ENCODE results near the gene CASK. TPM values are rescaled to one million over a fixed set of nuclear protein-coding genes. Genes with fewer than 3 reads are reported as not detected.
A peak's percentile ranks its signal among the peaks of the same experiment; 100 is the strongest.
"Not testable (repeated sequence)": the region's sequence is repeated elsewhere in the genome, so short reads cannot be mapped to it uniquely, and the experiment has no call there.

CASK gene
- total and polyA plus RNA-seq, 7 experiments from 2014 or later = 5.6 to 72.4 (median 43.5) TPM

DNA sequence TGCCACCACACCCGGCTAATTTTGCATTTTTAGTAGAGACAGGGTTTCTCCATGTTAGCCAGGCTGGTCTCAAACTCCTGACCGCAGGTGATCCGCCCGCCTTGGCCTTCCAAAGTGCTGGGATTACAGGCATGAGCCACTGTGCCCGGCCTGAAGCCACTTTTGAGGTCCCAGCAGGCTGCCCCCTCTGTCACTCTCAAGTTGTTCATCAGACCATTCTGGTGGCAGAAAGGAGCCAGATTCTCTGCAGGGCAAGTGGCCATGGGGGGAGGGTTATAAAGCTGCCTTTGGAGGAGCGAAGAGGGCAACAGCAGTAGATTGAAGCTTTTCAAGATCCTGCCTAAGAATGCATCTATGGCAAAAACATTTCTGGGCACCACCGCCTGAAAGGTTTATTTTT, 410.5 kb downstream of the CASK start:
- ATAC-seq; DNase-seq; H3K27ac ChIP-seq (ENCODE audit: low read depth, low read length); H3K9me3 ChIP-seq (ENCODE audit: control insufficient read depth in 2 of 3, low read length in 3 of 3); H3K27me3 Mint-ChIP-seq; POLR2A ChIA-PET; H3K4me1 ChIP-seq (ENCODE audit: control insufficient read depth in 2 of 2, insufficient read depth in 2 of 2, low read length in 2 of 2); intact Hi-C loops (cut with micrococcal nuclease); H3K27me3 ChIP-seq (ENCODE audit: control insufficient read depth in 2 of 2, insufficient read depth in 2 of 2, low read length in 2 of 2); H3K4me3 Mint-ChIP-seq; H3K36me3 Mint-ChIP-seq; H3K9me3 Mint-ChIP-seq; CTCF ChIA-PET; H3K4me3 ChIP-seq (ENCODE audit: low read length); H3K36me3 ChIP-seq (ENCODE audit: control insufficient read depth in 2 of 3, insufficient read depth in 3 of 3, low read length in 3 of 3): not testable (repeated sequence)
- Mint-ChIP-seq H3K27ac (peak overlapping the region in 1 of 9 donors; percentile 87), H3K4me1 (peaks cover 0 to 29% (median 4%) of the 10 kb centered on the region in 7 donors)

DNA sequence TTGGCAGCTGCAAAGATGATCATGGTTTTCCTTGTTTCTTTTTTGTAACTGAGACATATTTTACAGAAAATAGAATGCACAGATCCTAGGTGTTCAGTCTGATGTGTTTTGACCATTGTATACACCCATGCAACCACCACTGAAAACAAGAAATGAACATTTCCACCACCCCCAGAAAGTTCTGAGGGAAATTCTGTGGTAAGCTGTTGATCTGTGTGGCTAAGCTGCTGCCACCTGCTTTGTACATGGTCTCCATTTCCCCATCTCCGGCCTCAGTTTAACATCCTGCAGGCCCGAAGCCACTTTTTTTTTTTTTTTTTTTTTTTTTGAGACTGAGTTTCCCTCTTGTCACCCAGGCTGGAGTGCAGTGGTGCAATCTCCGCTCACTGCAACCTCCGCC, 411.0 kb downstream of the CASK start:
- Mint-ChIP-seq H3K27ac (peak overlapping the region in 3 of 9 donors; percentile 22 to 87 (median 43)), H3K9me3 (no peaks in the 10 kb centered on the region), H3K36me3 (peaks cover 0 to 4% (median 0%) of the 10 kb centered on the region in 5 donors), H3K4me3 (peak overlapping the region in 1 of 10 donors; percentile 58), H3K27me3 (no peaks in the 10 kb centered on the region), H3K4me1 (peaks cover 0 to 26% (median 4%) of the 10 kb centered on the region in 7 donors)
- Histone ChIP-seq H3K27me3 (ENCODE audit: control insufficient read depth in 2 of 2, insufficient read depth in 2 of 2, low read length in 2 of 2) (no peaks in the 10 kb centered on the region), H3K9me3 (ENCODE audit: control insufficient read depth in 2 of 3, low read length in 3 of 3) (no peaks in the 10 kb centered on the region), H3K4me3 (ENCODE audit: low read length) (no peak overlapping the region), H3K36me3 (ENCODE audit: control insufficient read depth in 2 of 3, insufficient read depth in 3 of 3, low read length in 3 of 3) (no peaks in the 10 kb centered on the region), H3K4me1 (ENCODE audit: control insufficient read depth in 2 of 2, insufficient read depth in 2 of 2, low read length in 2 of 2) (peaks cover 0 to 3% of the 10 kb centered on the region in 2 donors), H3K27ac (ENCODE audit: low read depth, low read length) (no peak overlapping the region)
- peak in 1 of 9 donors; percentile 30 for DNase-seq
- CTCF ChIA-PET = no interaction called here
- no peak for ATAC-seq
- POLR2A ChIA-PET = no interaction called here
- intact Hi-C loops (cut with micrococcal nuclease) = no loop called here

DNA sequence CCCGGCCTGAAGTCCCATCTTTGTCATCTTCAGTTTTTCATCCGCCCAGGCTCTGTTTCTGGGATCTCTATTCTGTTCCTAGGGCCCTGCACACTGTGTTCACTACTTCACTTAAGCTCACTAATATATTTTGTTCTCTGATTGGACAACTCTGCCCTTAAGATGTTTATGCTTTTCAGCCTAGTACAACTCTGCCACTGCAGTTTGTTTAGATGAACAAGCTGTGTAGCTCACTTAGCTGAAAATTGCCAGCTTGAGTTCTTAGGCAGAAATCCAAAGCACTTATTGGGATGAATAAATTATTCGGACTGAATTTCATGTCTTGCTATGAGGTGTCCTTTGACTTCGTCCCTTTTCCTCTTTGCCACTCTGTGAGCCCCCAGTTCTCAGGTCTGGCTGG, 415.4 kb downstream of the CASK start:
- Histone ChIP-seq H3K9me3 (ENCODE audit: control insufficient read depth in 2 of 3, low read length in 3 of 3) (no peaks in the 10 kb centered on the region), H3K4me1 (ENCODE audit: control insufficient read depth in 2 of 2, insufficient read depth in 2 of 2, low read length in 2 of 2) (peaks cover 0 to 3% of the 10 kb centered on the region in 2 donors), H3K27ac (ENCODE audit: low read depth, low read length) (no peak overlapping the region), H3K36me3 (ENCODE audit: control insufficient read depth in 2 of 3, insufficient read depth in 3 of 3, low read length in 3 of 3) (no peaks in the 10 kb centered on the region), H3K4me3 (ENCODE audit: low read length) (no peak overlapping the region), H3K27me3 (ENCODE audit: control insufficient read depth in 2 of 2, insufficient read depth in 2 of 2, low read length in 2 of 2) (no peaks in the 10 kb centered on the region)
- no peak overlapping the region for H3K4me3 Mint-ChIP-seq
- H3K9me3 Mint-ChIP-seq = no peaks in the 10 kb centered on the region
- intact Hi-C loops (cut with micrococcal nuclease) = no loop called here
- ChIA-PET CTCF (no interaction called here), POLR2A (no interaction called here)
- peaks cover 0 to 10% (median 0%) of the 10 kb centered on the region in 7 donors for H3K4me1 Mint-ChIP-seq
- DNase-seq (no peak), ATAC-seq (no peak)
- no peaks in the 10 kb centered on the region for H3K27me3 Mint-ChIP-seq
- H3K27ac Mint-ChIP-seq = no peak overlapping the region
- no peaks in the 10 kb centered on the region for H3K36me3 Mint-ChIP-seq

DNA sequence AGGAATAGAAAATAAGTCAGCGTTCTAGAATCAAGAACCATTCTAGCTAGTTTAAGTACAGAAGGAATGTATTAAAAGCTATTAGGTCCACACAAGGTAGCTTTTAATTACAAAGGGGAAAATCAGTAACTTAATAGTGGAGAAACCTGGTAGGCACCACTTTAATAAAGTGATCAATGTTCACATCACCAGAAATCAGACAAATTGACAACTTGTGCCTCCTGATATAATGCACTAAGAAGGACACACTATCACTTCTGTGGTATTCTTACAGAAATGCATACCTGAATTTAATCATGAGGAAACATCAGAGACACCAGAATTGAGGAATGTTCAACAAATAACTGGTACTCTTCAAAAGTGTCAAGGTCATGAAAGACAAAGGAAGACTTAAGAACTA, 421.4 kb downstream of the CASK start:
- Histone ChIP-seq H3K4me1 (ENCODE audit: control insufficient read depth in 2 of 2, insufficient read depth in 2 of 2, low read length in 2 of 2) (no peaks in the 10 kb centered on the region), H3K4me3 (ENCODE audit: low read length) (no peak overlapping the region), H3K27ac (ENCODE audit: low read depth, low read length) (no peak overlapping the region), H3K27me3 (ENCODE audit: control insufficient read depth in 2 of 2, insufficient read depth in 2 of 2, low read length in 2 of 2) (no peaks in the 10 kb centered on the region), H3K9me3 (ENCODE audit: control insufficient read depth in 2 of 3, low read length in 3 of 3) (no peaks in the 10 kb centered on the region), H3K36me3 (ENCODE audit: control insufficient read depth in 2 of 3, insufficient read depth in 3 of 3, low read length in 3 of 3) (no peaks in the 10 kb centered on the region)
- intact Hi-C loops (cut with micrococcal nuclease) = no loop called here
- Mint-ChIP-seq H3K27me3 (no peaks in the 10 kb centered on the region), H3K27ac (no peak overlapping the region), H3K36me3 (no peaks in the 10 kb centered on the region), H3K4me3 (no peak overlapping the region), H3K9me3 (peaks cover 0 to 7% (median 0%) of the 10 kb centered on the region in 11 donors), H3K4me1 (peaks cover 0 to 12% (median 5%) of the 10 kb centered on the region in 7 donors)
- DNase-seq = no peak
- ChIA-PET POLR2A (no interaction called here), CTCF (no interaction called here)
- ATAC-seq = no peak

DNA sequence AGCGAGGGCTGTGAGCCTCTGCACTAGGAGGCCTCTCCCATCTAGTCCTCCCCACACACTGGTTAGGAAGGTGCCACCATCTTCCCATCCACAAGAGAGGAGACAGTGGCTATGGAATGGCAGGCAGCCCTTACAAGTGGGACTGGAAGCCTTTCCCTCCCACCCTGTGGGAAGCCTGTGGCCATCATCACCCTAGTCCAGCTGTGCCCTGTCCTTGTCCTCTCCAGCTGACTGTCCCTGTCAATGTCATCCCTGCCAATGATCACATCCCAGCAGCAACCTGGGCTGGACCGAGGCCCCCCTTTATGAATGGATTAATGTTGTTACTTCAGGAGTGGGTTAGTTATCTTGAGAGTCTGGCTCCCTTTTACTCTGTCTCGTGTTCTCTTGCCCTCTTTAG, 423.4 kb downstream of the CASK start:
- intact Hi-C loops (cut with micrococcal nuclease) = no loop called here

DNA sequence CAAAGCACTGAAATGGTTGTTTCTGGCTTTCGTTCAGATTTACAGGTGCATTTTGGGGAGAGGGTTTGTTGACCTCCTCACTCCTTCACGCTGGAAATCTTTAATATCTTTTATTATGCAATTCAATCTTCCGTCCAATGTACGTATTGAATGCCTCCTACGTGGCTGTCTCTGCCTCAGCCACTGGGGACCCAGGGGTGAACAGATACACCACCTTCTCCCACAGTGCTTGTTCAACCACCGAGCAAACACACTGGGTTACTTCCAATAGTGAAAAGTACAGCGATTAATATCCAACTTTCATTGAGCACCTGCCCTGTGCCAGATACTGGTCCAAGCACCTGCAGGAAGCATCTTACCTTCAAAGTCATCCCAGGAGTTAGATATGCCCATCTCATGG, 424.2 kb downstream of the CASK start:
- no peaks in the 10 kb centered on the region for H3K9me3 ChIP-seq (ENCODE audit: control insufficient read depth in 2 of 3, low read length in 3 of 3)
- POLR2A ChIA-PET = no interaction called here
- peaks cover 0 to 12% (median 5%) of the 10 kb centered on the region in 7 donors for H3K4me1 Mint-ChIP-seq
- no peak overlapping the region for H3K4me3 Mint-ChIP-seq
- H3K9me3 Mint-ChIP-seq = peaks cover 0 to 7% (median 0%) of the 10 kb centered on the region in 11 donors
- intact Hi-C loops (cut with micrococcal nuclease) = no loop called here
- CTCF ChIA-PET = no interaction called here
- H3K36me3 Mint-ChIP-seq = peaks cover 0 to 6% (median 0%) of the 10 kb centered on the region in 5 donors
- no peak for ATAC-seq
- H3K27ac ChIP-seq (ENCODE audit: low read depth, low read length) = no peak overlapping the region
- DNase-seq = no peak
- no peaks in the 10 kb centered on the region for H3K27me3 ChIP-seq (ENCODE audit: control insufficient read depth in 2 of 2, insufficient read depth in 2 of 2, low read length in 2 of 2)
- no peaks in the 10 kb centered on the region for H3K4me1 ChIP-seq (ENCODE audit: control insufficient read depth in 2 of 2, insufficient read depth in 2 of 2, low read length in 2 of 2)
- H3K27ac Mint-ChIP-seq = peak overlapping the region in 1 of 9 donors; percentile 22
- no peaks in the 10 kb centered on the region for H3K27me3 Mint-ChIP-seq
- no peak overlapping the region for H3K4me3 ChIP-seq (ENCODE audit: low read length)
- H3K36me3 ChIP-seq (ENCODE audit: control insufficient read depth in 2 of 3, insufficient read depth in 3 of 3, low read length in 3 of 3) = no peaks in the 10 kb centered on the region

More for the DNA sequence above, 423.4 kb downstream of the CASK start:
- Mint-ChIP-seq H3K36me3 (peaks cover 0 to 5% (median 0%) of the 10 kb centered on the region in 5 donors), H3K4me3 (no peak overlapping the region), H3K9me3 (peaks cover 0 to 7% (median 0%) of the 10 kb centered on the region in 11 donors), H3K27ac (no peak overlapping the region), H3K4me1 (peaks cover 0 to 12% (median 5%) of the 10 kb centered on the region in 7 donors), H3K27me3 (no peaks in the 10 kb centered on the region)
- H3K27ac ChIP-seq (ENCODE audit: low read depth, low read length) = no peak overlapping the region
- POLR2A ChIA-PET = no interaction called here
- H3K27me3 ChIP-seq (ENCODE audit: control insufficient read depth in 2 of 2, insufficient read depth in 2 of 2, low read length in 2 of 2) = no peaks in the 10 kb centered on the region
- DNase-seq = no peak
- CTCF ChIA-PET = no interaction called here
- H3K36me3 ChIP-seq (ENCODE audit: control insufficient read depth in 2 of 3, insufficient read depth in 3 of 3, low read length in 3 of 3) = no peaks in the 10 kb centered on the region
- no peak for ATAC-seq
- H3K4me1 ChIP-seq (ENCODE audit: control insufficient read depth in 2 of 2, insufficient read depth in 2 of 2, low read length in 2 of 2) = no peaks in the 10 kb centered on the region
- H3K4me3 ChIP-seq (ENCODE audit: low read length) = no peak overlapping the region
- H3K9me3 ChIP-seq (ENCODE audit: control insufficient read depth in 2 of 3, low read length in 3 of 3) = no peaks in the 10 kb centered on the region

DNA sequence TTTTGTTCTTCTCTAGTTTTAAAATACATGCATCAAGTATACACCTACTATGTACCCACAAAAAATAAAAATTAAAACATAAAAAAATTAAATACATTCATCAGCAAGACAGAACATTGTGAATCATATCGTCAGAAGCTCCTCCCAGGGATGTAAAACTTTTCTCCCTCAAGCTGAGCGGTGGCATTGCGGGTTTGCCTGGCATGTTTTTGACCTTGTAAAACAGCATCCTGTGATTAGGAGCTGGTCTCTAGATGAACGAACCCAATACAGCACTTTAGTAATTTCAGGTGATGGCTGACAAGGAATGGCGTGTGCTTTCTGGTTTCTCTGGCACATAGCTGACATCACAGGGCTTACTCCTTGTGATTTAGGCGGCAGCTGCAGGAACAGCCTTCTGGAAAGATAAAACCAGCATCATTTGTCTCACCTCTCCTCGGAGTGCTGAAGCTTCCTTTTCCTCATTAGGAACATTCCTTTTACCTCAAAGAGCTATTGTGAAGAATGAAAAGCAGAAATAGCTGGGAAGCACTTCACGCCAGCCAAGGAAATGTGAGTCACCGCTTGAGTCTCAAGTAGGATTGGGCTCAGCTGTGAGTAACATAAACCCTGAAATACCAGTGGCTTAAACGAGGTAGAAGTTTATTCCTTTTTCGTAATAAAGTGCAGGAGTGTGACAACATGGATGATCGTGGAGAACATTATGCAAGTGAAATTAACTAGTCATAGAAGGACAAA, 431.9 kb downstream of the CASK start:
- intact Hi-C loops (cut with micrococcal nuclease) = no loop called here
- H3K4me1 ChIP-seq (ENCODE audit: control insufficient read depth in 2 of 2, insufficient read depth in 2 of 2, low read length in 2 of 2) = no peaks in the 10 kb centered on the region
- DNase-seq = no peak
- ChIA-PET CTCF (no interaction called here), POLR2A (interaction anchor here (0.8 kb wide), 1 partner anchor 36 kb away, joined by 3 read pairs; no protein-coding TSS in a partner anchor)
- Mint-ChIP-seq H3K27ac (no peak overlapping the region), H3K27me3 (peaks cover 0 to 4% (median 0%) of the 10 kb centered on the region in 5 donors), H3K36me3 (peaks cover 0 to 6% (median 0%) of the 10 kb centered on the region in 5 donors), H3K4me3 (no peak overlapping the region), H3K9me3 (peaks cover 0 to 7% (median 0%) of the 10 kb centered on the region in 11 donors), H3K4me1 (no peaks in the 10 kb centered on the region)
- H3K36me3 ChIP-seq (ENCODE audit: control insufficient read depth in 2 of 3, insufficient read depth in 3 of 3, low read length in 3 of 3) = no peaks in the 10 kb centered on the region
- ATAC-seq = peak; percentile 48
- no peak overlapping the region for H3K27ac ChIP-seq (ENCODE audit: low read depth, low read length)
- no peaks in the 10 kb centered on the region for H3K27me3 ChIP-seq (ENCODE audit: control insufficient read depth in 2 of 2, insufficient read depth in 2 of 2, low read length in 2 of 2)
- H3K4me3 ChIP-seq (ENCODE audit: low read length) = no peak overlapping the region
- H3K9me3 ChIP-seq (ENCODE audit: control insufficient read depth in 2 of 3, low read length in 3 of 3) = no peaks in the 10 kb centered on the region

Data from naive thymus-derived CD4-positive, alpha-beta T cell (primary cell).